Colon (tissue), 2 donors: Measurements from ENCODE around the gene DSC3.

Experiments used
- FAIRE-seq: peaks from 2 replicates; lab custom pipeline; 2012; peaks lifted over from hg19 to GRCh38; lab: Jason Lieb, UNC
- donor health status: control.
- donor health status: control.

Gene DSC3

GRCh38 chr18:30971338-30971956 lies 71.1 kb downstream of the DSC3 start:
- peak; percentile 91 for FAIRE-seq

- FAIRE-seq, result no peak
These were observed 72.2 kb downstream of the DSC3 start for GRCh38 chr18:30970196-30970816.

GRCh38 chr18:30969670-30970170 lies 72.8 kb downstream of the DSC3 start:
- FAIRE-seq, result no peak

- FAIRE-seq, result no peak
These were observed 74.8 kb downstream of the DSC3 start for GRCh38 chr18:30967701-30968100.

GRCh38 chr18:30965237-30965636 lies 77.3 kb downstream of the DSC3 start:
- no peak for FAIRE-seq

- FAIRE-seq, result no peak
These were observed 81.9 kb downstream of the DSC3 start for GRCh38 chr18:30960661-30961060.

GRCh38 chr18:30957066-30957465 lies 85.5 kb downstream of the DSC3 start:
- no peak for FAIRE-seq

GRCh38 chr18:30954262-30954661 lies 88.3 kb downstream of the DSC3 start:
- FAIRE-seq, result no peak

GRCh38 chr18:30945761-30946160 lies 96.8 kb downstream of the DSC3 start:
- FAIRE-seq, result no peak

- no peak for FAIRE-seq
These were observed 97.6 kb downstream of the DSC3 start for GRCh38 chr18:30944773-30945417.

- FAIRE-seq, result no peak
These were observed 101.5 kb downstream of the DSC3 start for GRCh38 chr18:30940952-30941539.
